ENCODE measurements around the gene CEP57L1.

GRCh38 chr6:109055771-109056235 lies 39.5 kb upstream of the CEP57L1 start:
- no peak for TF ChIP-seq POLR2AphosphoS5 (IDR thresholded peaks at IDR 0.05; ENCODE audit: low read depth, low read length)
- TF ChIP-seq EGR1 (IDR thresholded peaks at IDR 0.05; ENCODE audit: low read depth): no peak
- no peak for TF ChIP-seq CTCF (IDR thresholded peaks at IDR 0.05 in 2 of 3, conservative IDR thresholded peaks at IDR 0.05 in 1 of 3; ENCODE audit: borderline replicate concordance in 1 of 3, insufficient read depth in 1 of 3, low read depth in 2 of 3, low read length in 2 of 3)
- TF ChIP-seq POLR2A (IDR thresholded peaks at IDR 0.05; ENCODE audit: borderline replicate concordance, extremely low read depth, insufficient read depth, insufficient read length): no peak
- no peak for TF ChIP-seq REST (IDR thresholded peaks at IDR 0.05; ENCODE audit: low read depth)
- TF ChIP-seq EZH2phosphoT487 (IDR thresholded peaks at IDR 0.05; ENCODE audit: borderline replicate concordance): no peak
- no peak for TF ChIP-seq ZNF274 (IDR thresholded peaks at IDR 0.05; ENCODE audit: low read depth, low read length)
- no peak for TF ChIP-seq EZH2 (IDR thresholded peaks at IDR 0.05)
- TF ChIP-seq CBX3 (IDR thresholded peaks at IDR 0.05; ENCODE audit: low read depth): no peak
- TF ChIP-seq SP1 (IDR thresholded peaks at IDR 0.05; ENCODE audit: low read depth): no peak
- TF ChIP-seq SIN3A (IDR thresholded peaks at IDR 0.05; ENCODE audit: low read depth): no peak
- TF ChIP-seq YY1 (IDR thresholded peaks at IDR 0.05; ENCODE audit: extremely low read depth, insufficient replicate concordance, low read depth, low read length): no peak
- no peak for TF ChIP-seq MAX (IDR thresholded peaks at IDR 0.05)

Measured in HCT116 (cell line).